GM18907 (cell line): ENCODE data around the gene ZNF689.

ENCODE experiments used
- ATAC-seq: cut with Tn5 transposase; IDR thresholded peaks from one replicate; pipeline ENCODE4 v1.9.1; 2021; ENCODE audit warnings: mild to moderate bottlenecking, moderate library complexity; ENCODE audit not compliant: unreplicated experiment

ZNF689 gene

GRCh38 chr16:30566531-30566930 lies 43.7 kb downstream of the ZNF689 start:
- ATAC-seq, result no peak

- no peak for ATAC-seq
Observed at GRCh38 chr16:30565984-30566383, 44.2 kb downstream of the ZNF689 start.

- no peak for ATAC-seq
Observed at GRCh38 chr16:30565526-30565925, 44.7 kb downstream of the ZNF689 start.

- no peak for ATAC-seq
Observed at GRCh38 chr16:30562021-30562420, 48.2 kb downstream of the ZNF689 start.

GRCh38 chr16:30561089-30561816 lies 48.9 kb downstream of the ZNF689 start:
- ATAC-seq, result no peak

- ATAC-seq, result no peak
Observed at GRCh38 chr16:30559690-30560089, 50.5 kb downstream of the ZNF689 start.

- ATAC-seq, result no peak
Observed at GRCh38 chr16:30558789-30559377, 51.3 kb downstream of the ZNF689 start.

GRCh38 chr16:30557957-30558788 lies 52.0 kb downstream of the ZNF689 start, which contains the start of gene ZNF764:
TSS of gene ZNF764 (minus strand) at chr16:30558374. CDS start at chr16:30558182, 192 bp downstream.
- ATAC-seq, result peak; percentile 89

- ATAC-seq, result no peak
Observed at GRCh38 chr16:30557707-30557956, 52.6 kb downstream of the ZNF689 start.

GRCh38 chr16:30556125-30556473 lies 54.1 kb downstream of the ZNF689 start:
- no peak for ATAC-seq

GRCh38 chr16:30555315-30556124 lies 54.7 kb downstream of the ZNF689 start:
- ATAC-seq, result no peak

GRCh38 chr16:30554557-30555314 lies 55.5 kb downstream of the ZNF689 start:
- no peak for ATAC-seq

- no peak for ATAC-seq
Observed at GRCh38 chr16:30553393-30553899, 56.7 kb downstream of the ZNF689 start.

- no peak for ATAC-seq
Observed at GRCh38 chr16:30552956-30553355, 57.2 kb downstream of the ZNF689 start.
